T-helper 22 cell (primary cell): ENCODE results near the gene FBXO3.
"Not testable (repeated sequence)": the region's sequence is repeated elsewhere in the genome, so short reads cannot be mapped to it uniquely, and the experiment has no call there.

Experiments
- DNase-seq: peaks from one replicate; pipeline ENCODE4 v3.0.0-alpha.2; 2020; ENCODE audit warnings: low read depth

FBXO3 gene

GRCh38 chr11:33773987-33774735 lies at the start of gene FBXO3:
Gene FBXO3, minus strand, starts transcription at chr11:33774520. Its CDS starts 23 bp downstream, at chr11:33774497.
- DNase-seq: peak; percentile 83

GRCh38 chr11:33822981-33823380 lies 48.7 kb upstream of the FBXO3 start:
- DNase-seq: not testable (repeated sequence)

- no peak for DNase-seq
Observed at GRCh38 chr11:33819278-33820035, 45.1 kb upstream of the FBXO3 start.

GRCh38 chr11:33808228-33808828 lies 34.0 kb upstream of the FBXO3 start:
- DNase-seq: peak; percentile 41

- no peak for DNase-seq
Observed at GRCh38 chr11:33804471-33804870, 30.2 kb upstream of the FBXO3 start.

- no peak for DNase-seq
Observed at GRCh38 chr11:33802194-33802950, 28.1 kb upstream of the FBXO3 start.

- DNase-seq: no peak
Observed at GRCh38 chr11:33801821-33802193, 27.5 kb upstream of the FBXO3 start.

- no peak for DNase-seq
Observed at GRCh38 chr11:33797879-33798278, 23.6 kb upstream of the FBXO3 start.

GRCh38 chr11:33790040-33790439 lies 15.7 kb upstream of the FBXO3 start:
- DNase-seq: no peak

GRCh38 chr11:33788095-33788494 lies 13.8 kb upstream of the FBXO3 start:
- not testable (repeated sequence) for DNase-seq

GRCh38 chr11:33787076-33787475 lies 12.8 kb upstream of the FBXO3 start:
- no peak for DNase-seq

GRCh38 chr11:33785609-33786008 lies 11.3 kb upstream of the FBXO3 start:
- DNase-seq: no peak

- DNase-seq: no peak
Observed at GRCh38 chr11:33779849-33780528, 5.7 kb upstream of the FBXO3 start.

- DNase-seq: no peak
Observed at GRCh38 chr11:33778675-33779074, 4.4 kb upstream of the FBXO3 start.

GRCh38 chr11:33777906-33778305 lies 3.6 kb upstream of the FBXO3 start:
- no peak for DNase-seq

- DNase-seq: no peak
Observed at GRCh38 chr11:33775832-33776470, 1.6 kb upstream of the FBXO3 start.

GRCh38 chr11:33775467-33775807 lies 1.1 kb upstream of the FBXO3 start:
- no peak for DNase-seq

- no peak for DNase-seq
Observed at GRCh38 chr11:33774736-33775466, 581 bp upstream of the FBXO3 start.

- DNase-seq: no peak
Observed at GRCh38 chr11:33773404-33773986, 825 bp downstream of the FBXO3 start.

GRCh38 chr11:33772870-33773269 lies 1.4 kb downstream of the FBXO3 start:
- DNase-seq: no peak
